Esophagus squamous epithelium (tissue), 5 donors: ENCODE results near the gene CLCN2. TPM values are rescaled to one million over a fixed set of nuclear protein-coding genes. Genes with fewer than 3 reads are reported as not detected.
"Not testable (repeated sequence)": the region's sequence is repeated elsewhere in the genome, so short reads cannot be mapped to it uniquely, and the experiment has no call there.

Experiments used
- DNase-seq: peaks from one replicate; lab custom pipeline; 2025; lab: John Stamatoyannopoulos, UW
- H3K27ac ChIP-seq, 4 donors: fragments of 200-600 bp; sonication (generic); one replicate each; pipeline ENCODE4 v1.5.1; 2016 to 2019; ENCODE audit warnings: mild to moderate bottlenecking in 1 of 4
- H3K27me3 ChIP-seq, 4 donors: fragments of 200-600 bp; sonication (generic); 1 replicate in 3 of 4; 2 replicates in 1 of 4; pipeline versions ENCODE4 v1.5.1 to v1.6.0; 2017 to 2021; ENCODE audit warnings: antibody characterized with exemption in 1 of 4
- H3K36me3 ChIP-seq, 3 donors: fragments of 200-600 bp; sonication (generic); one replicate each; pipeline ENCODE4 v1.5.1; 2016 to 2019
- H3K4me1 ChIP-seq, 3 donors: fragments of 200-600 bp; sonication (generic); one replicate each; pipeline ENCODE4 v1.5.1; 2017 to 2019
- H3K4me3 ChIP-seq, 4 donors: fragments of 200-600 bp; sonication (generic); 1 replicate in 3 of 4; 2 replicates in 1 of 4; pipeline ENCODE4 v1.5.1; 2016 to 2019; ENCODE audit warnings: mild to moderate bottlenecking in 2 of 4, moderate library complexity in 1 of 4
- H3K9me3 ChIP-seq, 3 donors: fragments of 200-600 bp; sonication (generic); one replicate each; pipeline ENCODE4 v1.5.1; 2016 to 2019
- CTCF ChIP-seq, 6 experiments: fragments of 450-650 bp in 4 of 6; fragments of 200-600 bp in 2 of 6; sonication (generic) in 2 of 6; IDR thresholded peaks; one replicate each; pipeline ENCODE4 v1.5.1; 2016 to 2019; ENCODE audit warnings: antibody characterized with exemption in 6 of 6, mild to moderate bottlenecking in 4 of 6, moderate library complexity in 4 of 6
- POLR2A ChIP-seq, 4 donors: fragments of 450-650 bp; IDR thresholded peaks; one replicate each; pipeline ENCODE4 v1.6.1; 2017; ENCODE audit warnings: antibody characterized with exemption in 4 of 4, mild to moderate bottlenecking in 4 of 4, moderate library complexity in 3 of 4
- WGBS, 2 donors: methylation state at CpG; one replicate each; pipeline ENCODE4 v1.1.5; 2018; 5-methylcytosine and 5-hydroxymethylcytosine counted together
- intact Hi-C: fragments of 100-400 bp; cut with DNase I; formaldehyde crosslinking; loops from one replicate; pipeline ENCODE4 v1.15.0; 2022
- total RNA-seq, 4 donors: library from RNA; depleted of rRNA; stranded (reverse); fragments of >200 nt; gene quantifications; one replicate each; pipeline ENCODE4 v1.1.0, GENCODE V29; 2016
- donor health status: DM: yes; HTN: yes; CAD: no.

The CLCN2 gene
- total RNA-seq, 4 donors from 2014 or later = 2.1 to 4.2 (median 3.0) TPM

- Histone ChIP-seq H3K27ac (peak overlapping the region in 1 of 4 donors; percentile 27), H3K27me3 (no peaks in the 10 kb centered on the region), H3K9me3 (no peaks in the 10 kb centered on the region), H3K4me1 (peaks cover 41 to 92% (median 49%) of the 10 kb centered on the region in 3 donors), H3K36me3 (peaks cover 4 to 46% (median 5%) of the 10 kb centered on the region in 3 donors), H3K4me3 (no peak overlapping the region)
- no peak for TF ChIP-seq POLR2A (IDR thresholded peaks at IDR 0.05)
- no peak for TF ChIP-seq CTCF (IDR thresholded peaks at IDR 0.05)
- no peak for DNase-seq
- WGBS, 2 donors = 50 to 61% methylated on average over 6 to 7 of the region's 7 CpGs
- intact Hi-C loops = no loop called here
These were observed 19.5 kb downstream of the CLCN2 start for GRCh38 chr3:184341925-184342324.

- H3K9me3 ChIP-seq, intact Hi-C loops, H3K27me3 ChIP-seq, DNase-seq: not testable (repeated sequence)
- Histone ChIP-seq H3K4me3 (peak overlapping the region in 1 of 4 donors; percentile 28), H3K4me1 (peaks cover 44 to 97% (median 47%) of the 10 kb centered on the region in 3 donors), H3K36me3 (peaks cover 10 to 39% (median 11%) of the 10 kb centered on the region in 3 donors), H3K27ac (peak overlapping the region in 3 of 4 donors; percentile 96 to 99 (median 99))
- 36 to 58% methylated on average over 13 to 16 of the region's 19 CpGs for WGBS, 2 donors
These were observed 21.8 kb downstream of the CLCN2 start for GRCh38 chr3:184339451-184340135.

- WGBS, 2 donors = 27 to 34% methylated on average over 5 to 8 of the region's 8 CpGs
- peaks cover 6 to 39% (median 13%) of the 10 kb centered on the region in 3 donors for H3K36me3 ChIP-seq
- no peaks in the 10 kb centered on the region for H3K27me3 ChIP-seq
- no peaks in the 10 kb centered on the region for H3K9me3 ChIP-seq
- peak overlapping the region; percentile 93 to 99 (median 98) for H3K27ac ChIP-seq
- DNase-seq = no peak
- peaks cover 44 to 97% (median 47%) of the 10 kb centered on the region in 3 donors for H3K4me1 ChIP-seq
- TF ChIP-seq POLR2A (IDR thresholded peaks at IDR 0.05) (no peak), CTCF (IDR thresholded peaks at IDR 0.05) (no peak)
- H3K4me3 ChIP-seq = peak overlapping the region in 3 of 4 donors; percentile 28 to 52 (median 31)
- intact Hi-C loops = no loop called here
These were observed 22.4 kb downstream of the CLCN2 start for GRCh38 chr3:184339001-184339400.

- DNase-seq = no peak
- Histone ChIP-seq H3K4me3 (peak overlapping the region in 3 of 4 donors; percentile 28 to 52 (median 31)), H3K27ac (peak overlapping the region; percentile 93 to 99 (median 98)), H3K9me3 (no peaks in the 10 kb centered on the region), H3K27me3 (no peaks in the 10 kb centered on the region), H3K4me1 (peaks cover 44 to 97% (median 47%) of the 10 kb centered on the region in 3 donors), H3K36me3 (peaks cover 6 to 41% (median 18%) of the 10 kb centered on the region in 3 donors)
- intact Hi-C loops = no loop called here
- TF ChIP-seq CTCF (IDR thresholded peaks at IDR 0.05) = peak in 1 of 6 experiments; percentile 20
- TF ChIP-seq POLR2A (IDR thresholded peaks at IDR 0.05) = no peak
- no CpG with 5 or more reads among the region's 37 CpGs for WGBS, 2 donors
These were observed 22.9 kb downstream of the CLCN2 start for GRCh38 chr3:184338511-184338945.

DNA sequence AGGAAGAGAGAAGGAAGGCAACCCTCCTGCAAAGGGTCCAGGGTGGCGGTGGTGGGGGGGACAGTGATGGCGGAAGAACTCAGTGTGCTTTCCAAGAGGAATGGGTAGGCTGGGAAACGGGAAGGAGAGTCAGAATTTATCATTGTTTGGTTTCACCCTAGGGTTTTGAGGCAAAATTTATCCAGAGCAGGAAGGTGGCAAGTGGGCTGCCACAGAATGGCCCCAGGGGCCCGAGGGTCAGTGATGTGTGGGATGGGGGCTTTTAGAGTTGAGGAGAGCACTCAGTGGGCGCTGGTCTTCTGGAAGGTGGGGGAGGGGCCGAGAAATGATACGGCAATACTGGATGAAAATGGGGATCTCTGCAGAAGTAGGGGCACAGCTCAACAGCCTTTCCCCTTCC, 23.4 kb downstream of the CLCN2 start:
- no peaks in the 10 kb centered on the region for H3K27me3 ChIP-seq
- H3K4me3 ChIP-seq = peak overlapping the region in 2 of 4 donors; percentile 31 to 52
- WGBS, 2 donors = 53 to 58% methylated on average over 6 of the region's 7 CpGs
- peaks cover 9 to 41% (median 20%) of the 10 kb centered on the region in 3 donors for H3K36me3 ChIP-seq
- intact Hi-C loops = no loop called here
- DNase-seq = no peak
- TF ChIP-seq CTCF (IDR thresholded peaks at IDR 0.05) = no peak
- TF ChIP-seq POLR2A (IDR thresholded peaks at IDR 0.05) = no peak
- H3K4me1 ChIP-seq = peaks cover 41 to 97% (median 44%) of the 10 kb centered on the region in 3 donors
- no peaks in the 10 kb centered on the region for H3K9me3 ChIP-seq
- peak overlapping the region; percentile 93 to 99 (median 98) for H3K27ac ChIP-seq
